Gastroesophageal sphincter (tissue), 4 donors: ENCODE results near the gene PCBP3. TPM values are rescaled to one million over a fixed set of nuclear protein-coding genes. Genes with fewer than 3 reads are reported as not detected.
"Not testable (repeated sequence)": the region's sequence is repeated elsewhere in the genome, so short reads cannot be mapped to it uniquely, and the experiment has no call there.

Source experiments
- ATAC-seq: fragments of 150-250 bp; one replicate; pipeline ENCODE4 v1.9.1; 2016; ENCODE audit warnings: mild to moderate bottlenecking, moderate library complexity
- H3K27ac ChIP-seq, 4 donors: fragments of 200-600 bp; sonication (generic) in 3 of 4; 1 replicate in 3 of 4; 2 replicates in 1 of 4; pipeline ENCODE4 v1.5.1; 2016 to 2019
- H3K27me3 ChIP-seq: fragments of 200-600 bp; sonication (generic); one replicate; pipeline ENCODE4 v1.5.1; 2019
- H3K36me3 ChIP-seq, 2 donors: fragments of 200-600 bp; sonication (generic); one replicate each; pipeline ENCODE4 v1.5.1; 2019; ENCODE audit warnings: control low read depth in 1 of 2
- H3K4me1 ChIP-seq, 3 donors: fragments of 200-600 bp; sonication (generic); 1 replicate in 2 of 3; 2 replicates in 1 of 3; pipeline ENCODE4 v1.5.1; 2016 to 2019; ENCODE audit warnings: control low read depth in 2 of 3
- H3K4me3 ChIP-seq, 2 donors: fragments of 200-600 bp; sonication (generic); one replicate each; pipeline ENCODE4 v1.5.1; 2019; ENCODE audit warnings: mild to moderate bottlenecking in 1 of 2, moderate library complexity in 1 of 2
- H3K9me3 ChIP-seq, 3 donors: fragments of 200-600 bp; sonication (generic); one replicate each; pipeline ENCODE4 v1.5.1; 2017 to 2019; ENCODE audit warnings: control low read depth in 2 of 3
- EP300 ChIP-seq: sonication (generic); formaldehyde crosslinking; IDR thresholded peaks from one replicate; pipeline ENCODE4 v1.6.1; 2017; ENCODE audit warnings: antibody characterized with exemption, mild to moderate bottlenecking
- POLR2A ChIP-seq, 2 donors: fragments of 450-650 bp; IDR thresholded peaks; one replicate each; pipeline ENCODE4 v1.6.1; 2017; ENCODE audit warnings: antibody characterized with exemption in 2 of 2, mild to moderate bottlenecking in 2 of 2, moderate library complexity in 1 of 2
- POLR2AphosphoS5 ChIP-seq: sonication (generic); formaldehyde crosslinking; IDR thresholded peaks from one replicate; pipeline ENCODE4 v1.6.1; 2017; ENCODE audit warnings: antibody characterized with exemption
- WGBS, 2 donors: methylation state at CpG; one replicate each; pipeline ENCODE4 v1.1.5; 2018; ENCODE audit warnings: low coverage in 1 of 2; 5-methylcytosine and 5-hydroxymethylcytosine counted together
- total RNA-seq, 4 donors: library from RNA; depleted of rRNA; stranded (reverse); fragments of >200 nt; gene quantifications; one replicate each; pipeline ENCODE4 v1.1.0, GENCODE V29; 2016
- TF ChIP-seq, protein P1 (sequence below), 4 experiments: fragments of 200-600 bp in 2 of 4; fragments of 450-650 bp in 2 of 4; sonication (generic) in 1 of 4; IDR thresholded peaks; one replicate each; pipeline ENCODE4 v1.5.1; 2017 to 2019; ENCODE audit warnings: antibody characterized with exemption in 4 of 4, mild to moderate bottlenecking in 2 of 4, moderate library complexity in 2 of 4

Gene PCBP3
- total RNA-seq, 4 donors from 2014 or later, result 5.1 to 14.8 (median 10.4) TPM

- Histone ChIP-seq H3K4me1 (peaks cover 0 to 23% (median 0%) of the 10 kb centered on the region in 3 donors), H3K4me3 (no peak overlapping the region), H3K27me3 (peaks cover 19% of the 10 kb centered on the region), H3K27ac (no peak overlapping the region), H3K36me3 (no peaks in the 10 kb centered on the region), H3K9me3 (no peaks in the 10 kb centered on the region)
- WGBS, 2 donors, result 60 to 72% methylated on average over 3 of the region's 3 CpGs
- ATAC-seq, result no peak
- TF ChIP-seq, protein P1, sequence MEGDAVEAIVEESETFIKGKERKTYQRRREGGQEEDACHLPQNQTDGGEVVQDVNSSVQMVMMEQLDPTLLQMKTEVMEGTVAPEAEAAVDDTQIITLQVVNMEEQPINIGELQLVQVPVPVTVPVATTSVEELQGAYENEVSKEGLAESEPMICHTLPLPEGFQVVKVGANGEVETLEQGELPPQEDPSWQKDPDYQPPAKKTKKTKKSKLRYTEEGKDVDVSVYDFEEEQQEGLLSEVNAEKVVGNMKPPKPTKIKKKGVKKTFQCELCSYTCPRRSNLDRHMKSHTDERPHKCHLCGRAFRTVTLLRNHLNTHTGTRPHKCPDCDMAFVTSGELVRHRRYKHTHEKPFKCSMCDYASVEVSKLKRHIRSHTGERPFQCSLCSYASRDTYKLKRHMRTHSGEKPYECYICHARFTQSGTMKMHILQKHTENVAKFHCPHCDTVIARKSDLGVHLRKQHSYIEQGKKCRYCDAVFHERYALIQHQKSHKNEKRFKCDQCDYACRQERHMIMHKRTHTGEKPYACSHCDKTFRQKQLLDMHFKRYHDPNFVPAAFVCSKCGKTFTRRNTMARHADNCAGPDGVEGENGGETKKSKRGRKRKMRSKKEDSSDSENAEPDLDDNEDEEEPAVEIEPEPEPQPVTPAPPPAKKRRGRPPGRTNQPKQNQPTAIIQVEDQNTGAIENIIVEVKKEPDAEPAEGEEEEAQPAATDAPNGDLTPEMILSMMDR (IDR thresholded peaks at IDR 0.05), result no peak
- TF ChIP-seq POLR2A (IDR thresholded peaks at IDR 0.05), result no peak
- TF ChIP-seq EP300, result no peak
These were observed 242.0 kb downstream of the PCBP3 start for GRCh38 chr21:45885597-45885929.

- H3K4me1 ChIP-seq, result peaks cover 0 to 23% (median 0%) of the 10 kb centered on the region in 3 donors
- not testable (repeated sequence) for H3K36me3 ChIP-seq, ATAC-seq, H3K4me3 ChIP-seq, H3K9me3 ChIP-seq
- H3K27ac ChIP-seq, result peak overlapping the region in 3 of 4 donors; percentile 43 to 57 (median 43)
- H3K27me3 ChIP-seq, result peaks cover 23% of the 10 kb centered on the region
- WGBS, 2 donors, result 78 to 93% methylated on average over 3 to 8 of the region's 21 CpGs
These were observed 242.5 kb downstream of the PCBP3 start for GRCh38 chr21:45885930-45886601.

- 80% methylated on average over 1 of the region's 11 CpGs; no CpG with 5 or more reads in 1 of the 2 donors for WGBS, 2 donors
- Histone ChIP-seq H3K9me3 (no peaks in the 10 kb centered on the region), H3K27ac (peak overlapping the region in 3 of 4 donors; percentile 43 to 57 (median 43)), H3K27me3 (peaks cover 27% of the 10 kb centered on the region), H3K4me1 (peaks cover 0 to 23% (median 0%) of the 10 kb centered on the region in 3 donors), H3K36me3 (no peaks in the 10 kb centered on the region), H3K4me3 (no peak overlapping the region)
- no peak for ATAC-seq
- TF ChIP-seq POLR2A (IDR thresholded peaks at IDR 0.05) (no peak), POLR2AphosphoS5 (no peak), EP300 (no peak)
- TF ChIP-seq, protein P1 (IDR thresholded peaks at IDR 0.05), result no peak
These were observed 243.1 kb downstream of the PCBP3 start for GRCh38 chr21:45886610-45887026.

DNA sequence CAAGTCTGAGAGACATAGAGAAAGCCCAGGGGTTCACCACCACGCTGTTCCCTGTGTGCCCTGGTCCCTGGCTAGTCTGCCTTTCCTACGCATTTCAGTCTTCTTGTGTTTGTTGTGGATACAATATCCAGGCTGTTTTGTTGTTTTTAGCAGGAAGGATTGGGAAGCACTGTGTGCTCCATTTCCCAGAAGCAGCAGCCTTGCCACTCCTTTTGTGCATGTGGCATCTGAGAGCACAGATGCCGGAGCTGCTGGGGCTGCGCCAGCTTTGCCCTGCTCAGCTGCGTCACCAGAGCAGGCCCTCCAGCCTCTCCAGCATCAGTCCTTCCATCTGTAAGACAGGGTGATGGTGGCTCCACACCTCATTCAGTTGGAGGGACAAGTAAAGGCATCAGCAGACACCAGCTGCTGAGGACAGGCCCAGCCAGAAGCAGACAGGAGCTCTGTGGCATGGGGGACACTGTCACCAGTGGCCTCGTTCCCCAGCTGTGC lies 243.6 kb downstream of the PCBP3 start:
- Histone ChIP-seq H3K4me1 (peaks cover 0 to 24% (median 0%) of the 10 kb centered on the region in 3 donors), H3K4me3 (no peak overlapping the region), H3K9me3 (no peaks in the 10 kb centered on the region), H3K27me3 (peaks cover 27% of the 10 kb centered on the region), H3K36me3 (no peaks in the 10 kb centered on the region), H3K27ac (peak overlapping the region in 3 of 4 donors; percentile 27 to 43 (median 34))
- ATAC-seq, result peak; percentile 39
- 40 to 42% methylated on average over 1 to 2 of the region's 6 CpGs for WGBS, 2 donors
- peak; percentile 40 for TF ChIP-seq POLR2AphosphoS5
- no peak for TF ChIP-seq POLR2A (IDR thresholded peaks at IDR 0.05)
- no peak for TF ChIP-seq EP300

DNA sequence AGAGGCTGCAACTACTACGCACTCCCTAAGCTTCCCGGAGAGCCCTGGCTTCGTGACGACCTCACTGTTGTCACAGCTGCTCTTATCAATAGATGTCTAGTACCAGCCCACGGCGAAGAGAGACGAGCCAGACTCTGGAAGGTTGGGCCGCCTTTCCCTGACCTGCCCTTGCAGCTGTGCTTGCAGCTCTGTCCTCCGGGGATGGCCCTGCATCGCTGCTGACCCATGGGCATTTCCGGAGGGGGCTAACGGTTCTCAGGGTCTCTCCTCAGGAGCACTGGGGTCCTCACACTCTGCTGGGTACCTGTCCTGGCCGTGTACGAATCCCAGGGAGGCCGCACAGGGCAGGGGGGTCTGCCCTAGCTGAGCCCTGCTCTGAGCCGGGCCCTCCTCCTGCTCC lies 244.3 kb downstream of the PCBP3 start:
- no peaks in the 10 kb centered on the region for H3K9me3 ChIP-seq
- WGBS, 2 donors, result 80 to 100% methylated on average over 1 to 3 of the region's 16 CpGs
- H3K4me1 ChIP-seq, result peaks cover 0 to 30% (median 0%) of the 10 kb centered on the region in 3 donors
- H3K36me3 ChIP-seq, result no peaks in the 10 kb centered on the region
- peak overlapping the region in 3 of 4 donors; percentile 27 to 43 (median 34) for H3K27ac ChIP-seq
- H3K27me3 ChIP-seq, result peaks cover 27% of the 10 kb centered on the region
- TF ChIP-seq POLR2A (IDR thresholded peaks at IDR 0.05), result no peak
- TF ChIP-seq, protein P1 (IDR thresholded peaks at IDR 0.05), result no peak
- no peak for TF ChIP-seq EP300
- no peak for TF ChIP-seq POLR2AphosphoS5
- no peak for ATAC-seq
- H3K4me3 ChIP-seq, result no peak overlapping the region
